GM23338 (cell line): ENCODE results near the gene RYR2.

ENCODE experiments used
- CREB1 ChIP-seq: fragments of 250-450 bp; sonication (Bioruptor Pico); IDR thresholded peaks from 2 replicates; pipeline ENCODE4 v1.5.0; 2020; ENCODE audit warnings: low read depth, mild to moderate bottlenecking, moderate library complexity
- CTCF ChIP-seq, 2 experiments: fragments of 200-600 bp in 1 of 2; sonication (generic) in 1 of 2; conservative IDR thresholded peaks; 2 replicates each; pipeline versions ENCODE4 v1.5.1 to v1.6.1; 2016 to 2017; ENCODE audit warnings: antibody characterized with exemption in 2 of 2, low read depth in 2 of 2, mild to moderate bottlenecking in 2 of 2, moderate library complexity in 1 of 2
- EZH2 ChIP-seq: fragments of 200-600 bp; sonication (generic); IDR thresholded peaks from one replicate; pipeline ENCODE4 v1.8.0; 2017; ENCODE audit warnings: antibody characterized with exemption, mild to moderate bottlenecking, low read depth; ENCODE audit not compliant: unreplicated experiment
- EZH2phosphoT487 ChIP-seq: fragments of 200-600 bp; sonication (generic); IDR thresholded peaks from one replicate; pipeline ENCODE4 v1.8.1; 2018; ENCODE audit warnings: antibody characterized with exemption; ENCODE audit not compliant: unreplicated experiment
- JUNB ChIP-seq: IDR thresholded peaks from one replicate; pipeline ENCODE4 v1.6.1; 2016; ENCODE audit warnings: antibody characterized with exemption; ENCODE audit not compliant: unreplicated experiment
- POLR2AphosphoS5 ChIP-seq: IDR thresholded peaks from 2 replicates; pipeline ENCODE4 v1.6.1; 2016; ENCODE audit warnings: antibody characterized with exemption, low read depth
- REST ChIP-seq: IDR thresholded peaks from one replicate; pipeline ENCODE4 v1.6.1; 2018; ENCODE audit warnings: antibody characterized with exemption; ENCODE audit not compliant: unreplicated experiment
- STAT1 ChIP-seq: IDR thresholded peaks from one replicate; pipeline ENCODE4 v1.6.1; 2016; ENCODE audit warnings: antibody characterized with exemption; ENCODE audit not compliant: unreplicated experiment
- ZNF114 ChIP-seq: fragments of 250-450 bp; sonication (Bioruptor Pico); IDR thresholded peaks from 2 replicates; pipeline ENCODE4 v1.5.0; 2020; ENCODE audit warnings: mild to moderate bottlenecking, moderate library complexity
- ZNF331 ChIP-seq: fragments of 250-450 bp; sonication (Bioruptor Pico); IDR thresholded peaks from 2 replicates; pipeline ENCODE4 v1.5.0; 2020; ENCODE audit warnings: low read depth, mild to moderate bottlenecking, moderate library complexity
- ZNF462 ChIP-seq: fragments of 250-450 bp; sonication (Bioruptor Pico); IDR thresholded peaks from 2 replicates; pipeline ENCODE4 v1.5.0; 2020; ENCODE audit warnings: mild to moderate bottlenecking, moderate library complexity

- TF ChIP-seq CTCF (conservative IDR thresholded peaks at IDR 0.05; ENCODE audit: low read depth in 2 of 2) (no peak), REST (no peak), POLR2AphosphoS5 (no peak), EZH2 (no peak), EZH2phosphoT487 (no peak), JUNB (no peak), CREB1 (CRISPR knock-in tag) (no peak), STAT1 (no peak), ZNF331 (CRISPR knock-in tag) (no peak), ZNF114 (CRISPR knock-in tag) (no peak), ZNF462 (CRISPR knock-in tag) (no peak)
These were observed 199.1 kb downstream of the RYR2 start for GRCh38 chr1:237241038-237241437.
